Activated T-cell treated with anti-CD3 and anti-CD28 coated beads, Interleukin-2, amount 50 U/mL, for 72 hours (primary cell): ENCODE data around the gene HYOU1. TPM values are rescaled to one million over a fixed set of nuclear protein-coding genes. Genes with fewer than 3 reads are reported as not detected.
"Not testable (repeated sequence)": the region's sequence is repeated elsewhere in the genome, so short reads cannot be mapped to it uniquely, and the experiment has no call there.

Experiments
- ATAC-seq, 2 donors: fragments of 150-1000 bp; cut with Tn5 transposase; replicated peaks in 1 of 2; 2 replicates each; pipeline ENCODE4 v1.10.0; 2021; ENCODE audit warnings: moderate library complexity in 2 of 2, mild to moderate bottlenecking in 1 of 2
- DNase-seq, 2 donors: peaks; one replicate each; pipeline ENCODE4 v3.0.0; 2021 to 2022; ENCODE audit warnings: mixed read lengths in 1 of 2
- H3K27ac Mint-ChIP-seq: one replicate; pipeline ENCODE4 v1.8.0; 2022; ENCODE audit warnings: mild to moderate bottlenecking, moderate library complexity, mixed read lengths
- H3K27me3 Mint-ChIP-seq: one replicate; pipeline ENCODE4 v1.8.0; 2022; ENCODE audit warnings: low read depth, mixed read lengths
- H3K36me3 Mint-ChIP-seq, 2 donors: one replicate each; pipeline ENCODE4 v1.8.0; 2022; ENCODE audit warnings: mixed read lengths in 2 of 2, mild to moderate bottlenecking in 1 of 2; ENCODE audit not compliant: insufficient read depth in 2 of 2
- H3K4me1 Mint-ChIP-seq: one replicate; pipeline ENCODE4 v1.8.0; 2022; ENCODE audit warnings: low read depth, mixed read lengths
- H3K4me3 Mint-ChIP-seq, 2 donors: one replicate each; pipeline ENCODE4 v1.8.0; 2022; ENCODE audit warnings: mild to moderate bottlenecking in 2 of 2, mixed read lengths in 2 of 2, moderate library complexity in 2 of 2
- H3K9me3 Mint-ChIP-seq, 2 donors: one replicate each; pipeline ENCODE4 v1.8.0; 2022; ENCODE audit warnings: mixed read lengths in 2 of 2
- total RNA-seq, 2 donors: library from RNA; stranded (reverse); gene quantifications; one replicate each; pipeline ENCODE4 v1.2.3, GENCODE V29; 2022

HYOU1 gene
- total RNA-seq, 2 donors from 2014 or later: 199 to 232 TPM

- Mint-ChIP-seq H3K4me1 (no peaks in the 10 kb centered on the region), H3K27ac (no peak overlapping the region), H3K4me3 (no peak overlapping the region), H3K9me3 (no peaks in the 10 kb centered on the region), H3K36me3 (peaks cover 2 to 7% of the 10 kb centered on the region in 2 donors), H3K27me3 (no peaks in the 10 kb centered on the region)
- ATAC-seq: no peak
- no peak for DNase-seq
Measured at GRCh38 chr11:119077839-119078238, 20.8 kb upstream of the HYOU1 start.

- H3K36me3 Mint-ChIP-seq: peaks cover 0 to 2% of the 10 kb centered on the region in 2 donors
- ATAC-seq (peak; percentile 99), DNase-seq (peak; percentile 98 to 99)
- no peaks in the 10 kb centered on the region for H3K27me3 Mint-ChIP-seq
- peaks cover 43% of the 10 kb centered on the region for H3K4me1 Mint-ChIP-seq
- H3K9me3 Mint-ChIP-seq: no peaks in the 10 kb centered on the region
- peak within 1 kb of the TSS; percentile 95 to 99 for H3K4me3 Mint-ChIP-seq
- H3K27ac Mint-ChIP-seq: peak within 1 kb of the TSS; percentile 99
Measured at GRCh38 chr11:119067371-119068222, 10.6 kb upstream of the HYOU1 start, which contains the start of gene VPS11. Gene VPS11, plus strand, starts transcription at chr11:119067818. Its CDS starts 6 bp downstream, at chr11:119067824.

DNA sequence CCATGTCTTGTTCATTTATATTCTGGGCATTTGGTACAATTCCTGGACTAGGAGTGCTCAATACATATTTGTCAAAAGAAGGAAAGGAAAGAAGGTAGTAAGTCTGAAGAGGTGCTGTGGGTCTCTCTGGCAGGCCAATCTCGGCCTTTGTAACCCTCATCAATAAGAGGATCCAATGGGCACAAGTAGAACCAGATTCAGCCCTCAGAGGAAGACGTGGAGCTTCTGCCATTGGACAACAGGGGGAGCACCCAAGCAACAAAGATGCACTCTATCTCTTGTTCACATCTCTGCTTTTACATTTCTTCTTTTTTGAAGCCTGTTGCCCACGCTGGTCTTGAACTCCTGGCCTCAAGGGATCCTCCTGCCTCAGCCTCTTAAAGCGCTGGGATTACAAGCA is 8.4 kb upstream of the HYOU1 start:
- peak overlapping the region; percentile 20 for H3K27ac Mint-ChIP-seq
- ATAC-seq: peak in 1 of 2 donors; percentile 22

GRCh38 chr11:119062779-119063178 is 5.8 kb upstream of the HYOU1 start:
- no peak for ATAC-seq
- Mint-ChIP-seq H3K36me3 (no peaks in the 10 kb centered on the region), H3K27me3 (no peaks in the 10 kb centered on the region), H3K4me3 (no peak overlapping the region), H3K9me3 (no peaks in the 10 kb centered on the region), H3K27ac (no peak overlapping the region), H3K4me1 (peaks cover 43% of the 10 kb centered on the region)
- DNase-seq: no peak

More for the DNA sequence above, 8.4 kb upstream of the HYOU1 start:
- peak; percentile 55 for DNase-seq
- H3K9me3 Mint-ChIP-seq: no peaks in the 10 kb centered on the region
- H3K4me1 Mint-ChIP-seq: peaks cover 43% of the 10 kb centered on the region
- H3K36me3 Mint-ChIP-seq: peaks cover 0 to 2% of the 10 kb centered on the region in 2 donors
- H3K27me3 Mint-ChIP-seq: no peaks in the 10 kb centered on the region
- peak overlapping the region in 1 of 2 donors; percentile 65 for H3K4me3 Mint-ChIP-seq

DNA sequence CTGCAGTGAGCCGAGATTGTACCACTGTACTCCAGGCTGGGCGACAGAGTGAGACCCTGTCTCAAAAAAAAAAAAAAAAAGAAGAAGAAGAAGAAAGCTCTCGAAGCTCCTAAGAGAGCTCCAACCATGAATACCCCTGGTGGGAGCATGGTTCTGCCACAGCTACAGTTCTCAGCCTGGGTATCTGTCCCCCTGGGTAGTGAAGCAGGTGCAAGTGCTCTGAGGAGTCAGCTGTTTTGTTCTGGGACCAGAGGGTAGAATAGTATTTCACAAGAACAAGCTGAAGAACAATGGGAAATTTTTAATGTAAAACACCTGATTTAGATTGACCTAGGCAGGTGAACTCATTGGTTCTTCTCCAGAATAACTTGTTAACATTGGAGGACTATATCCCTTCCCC is 4.3 kb upstream of the HYOU1 start:
- ATAC-seq: no peak
- Mint-ChIP-seq H3K27me3 (no peaks in the 10 kb centered on the region), H3K9me3 (no peaks in the 10 kb centered on the region), H3K27ac (no peak overlapping the region), H3K4me1 (peaks cover 37% of the 10 kb centered on the region), H3K36me3 (peaks cover 0 to 2% of the 10 kb centered on the region in 2 donors), H3K4me3 (no peak overlapping the region)
- DNase-seq: no peak

GRCh38 chr11:119059128-119059527 is 2.1 kb upstream of the HYOU1 start:
- ATAC-seq, DNase-seq, H3K4me3 Mint-ChIP-seq, H3K27ac Mint-ChIP-seq, H3K27me3 Mint-ChIP-seq, H3K9me3 Mint-ChIP-seq, H3K36me3 Mint-ChIP-seq: not testable (repeated sequence)
- peaks cover 39% of the 10 kb centered on the region for H3K4me1 Mint-ChIP-seq

- H3K9me3 Mint-ChIP-seq: no peaks in the 10 kb centered on the region
- ATAC-seq (peak; percentile 2 to 3), DNase-seq (peak; percentile 44 to 51)
- H3K27me3 Mint-ChIP-seq: no peaks in the 10 kb centered on the region
- H3K4me3 Mint-ChIP-seq: peak overlapping the region; percentile 97 to 99
- H3K36me3 Mint-ChIP-seq: peaks cover 16 to 29% of the 10 kb centered on the region in 2 donors
- peak overlapping the region; percentile 95 for H3K27ac Mint-ChIP-seq
- H3K4me1 Mint-ChIP-seq: peaks cover 55% of the 10 kb centered on the region
Measured at GRCh38 chr11:119056421-119056999, 495 bp downstream of the HYOU1 start.

- Mint-ChIP-seq H3K9me3 (no peaks in the 10 kb centered on the region), H3K4me3 (peak overlapping the region; percentile 97 to 99), H3K36me3 (peaks cover 16 to 32% of the 10 kb centered on the region in 2 donors), H3K27ac (peak overlapping the region; percentile 86), H3K4me1 (peaks cover 61% of the 10 kb centered on the region), H3K27me3 (no peaks in the 10 kb centered on the region)
- peak in 1 of 2 donors; percentile 20 for DNase-seq
- no peak for ATAC-seq
Measured at GRCh38 chr11:119055901-119056300, 1.1 kb downstream of the HYOU1 start.

DNA sequence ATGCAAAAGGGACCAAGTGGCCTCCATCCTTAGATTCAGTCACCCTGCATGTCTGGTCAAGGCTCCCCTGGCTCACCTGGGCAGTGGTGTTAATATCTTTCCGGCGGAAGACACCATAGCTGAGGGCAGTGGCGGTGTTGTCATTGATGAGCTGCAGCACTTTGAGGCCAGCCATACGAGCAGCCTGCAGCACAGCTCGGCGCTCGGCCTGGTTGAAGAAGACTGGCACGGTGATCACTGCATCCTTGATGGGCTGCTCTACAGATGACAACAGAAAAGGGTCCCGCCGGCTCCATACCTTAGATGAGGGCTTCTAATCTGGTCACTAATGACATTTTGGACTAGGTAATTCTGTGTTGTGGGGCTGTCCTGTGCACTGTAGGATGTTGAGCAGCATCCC is 2.6 kb downstream of the HYOU1 start:
- Mint-ChIP-seq H3K4me1 (peaks cover 67% of the 10 kb centered on the region), H3K27me3 (no peaks in the 10 kb centered on the region), H3K9me3 (no peaks in the 10 kb centered on the region), H3K36me3 (peaks cover 16 to 39% of the 10 kb centered on the region in 2 donors), H3K27ac (no peak overlapping the region), H3K4me3 (peak overlapping the region in 1 of 2 donors; percentile 55)
- no peak for DNase-seq
- no peak for ATAC-seq

DNA sequence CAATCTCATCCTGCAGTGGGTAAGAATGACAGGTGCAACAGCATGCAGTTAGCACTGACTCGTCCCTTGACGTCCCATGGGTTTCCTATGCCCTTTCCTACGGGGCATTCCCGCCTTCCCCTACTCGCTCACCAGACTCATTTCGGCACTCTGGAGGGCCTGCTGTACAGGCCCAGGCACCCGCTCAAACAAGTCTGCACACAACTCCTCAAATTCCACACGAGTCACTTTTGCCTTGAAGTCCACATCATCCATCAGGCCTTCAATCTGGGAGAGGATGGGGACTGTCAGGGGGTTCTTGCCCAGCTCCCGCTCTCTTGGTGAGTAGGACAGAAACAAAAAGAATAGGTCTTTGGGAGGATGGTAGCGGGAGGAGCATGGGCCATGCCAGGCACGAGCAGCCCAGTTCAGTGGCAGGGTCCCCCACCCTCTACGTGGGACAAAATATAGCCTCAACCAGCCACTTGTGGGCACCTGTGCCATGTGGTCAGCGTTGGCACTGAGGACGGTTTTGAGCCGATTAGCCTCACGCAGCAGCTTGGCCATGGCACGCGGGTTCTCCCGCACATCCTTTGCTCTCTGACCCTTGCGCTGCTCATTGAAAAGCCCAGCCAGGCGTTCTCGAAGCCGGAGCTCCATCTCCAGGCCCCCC is 4.7 kb downstream of the HYOU1 start:
- ATAC-seq (no peak), DNase-seq (no peak)
- peaks cover 68% of the 10 kb centered on the region for H3K4me1 Mint-ChIP-seq
- peak overlapping the region; percentile 20 for H3K27ac Mint-ChIP-seq
- peak overlapping the region; percentile 23 to 33 for H3K4me3 Mint-ChIP-seq
- no peaks in the 10 kb centered on the region for H3K9me3 Mint-ChIP-seq
- no peaks in the 10 kb centered on the region for H3K27me3 Mint-ChIP-seq
- peaks cover 18 to 47% of the 10 kb centered on the region in 2 donors for H3K36me3 Mint-ChIP-seq

- peaks cover 72% of the 10 kb centered on the region for H3K4me1 Mint-ChIP-seq
- no peaks in the 10 kb centered on the region for H3K27me3 Mint-ChIP-seq
- H3K27ac Mint-ChIP-seq: no peak overlapping the region
- H3K4me3 Mint-ChIP-seq: peak overlapping the region; percentile 23 to 33
- H3K9me3 Mint-ChIP-seq: no peaks in the 10 kb centered on the region
- ATAC-seq (peak; percentile 20 to 36), DNase-seq (peak; percentile 19 to 27)
- peaks cover 20 to 52% of the 10 kb centered on the region in 2 donors for H3K36me3 Mint-ChIP-seq
Measured at GRCh38 chr11:119051440-119052162, 5.4 kb downstream of the HYOU1 start.

DNA sequence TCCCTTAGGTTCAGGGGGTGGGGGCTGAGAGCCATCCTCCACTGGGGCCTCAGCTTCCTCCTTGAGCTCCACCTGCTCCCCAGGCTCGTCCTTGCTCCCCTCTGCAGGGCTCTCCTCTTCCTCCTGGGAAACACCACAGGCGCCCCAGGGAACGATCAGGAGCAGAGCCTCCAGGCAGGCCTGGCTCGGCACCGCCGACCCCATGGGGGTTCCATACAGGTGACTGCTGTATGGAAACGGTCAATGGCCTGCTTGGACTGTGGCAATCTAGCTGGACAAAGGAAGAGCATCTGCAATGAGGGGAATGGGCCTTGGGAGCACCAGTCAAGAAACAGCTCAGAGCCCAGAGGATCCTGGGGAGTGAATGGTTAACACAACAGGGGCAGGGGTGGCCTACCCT is 7.9 kb downstream of the HYOU1 start:
- H3K27me3 Mint-ChIP-seq: no peaks in the 10 kb centered on the region
- DNase-seq (no peak), ATAC-seq (no peak)
- no peaks in the 10 kb centered on the region for H3K9me3 Mint-ChIP-seq
- H3K36me3 Mint-ChIP-seq: peaks cover 14 to 57% of the 10 kb centered on the region in 2 donors
- H3K27ac Mint-ChIP-seq: no peak overlapping the region
- H3K4me1 Mint-ChIP-seq: peaks cover 50% of the 10 kb centered on the region
- no peak overlapping the region for H3K4me3 Mint-ChIP-seq
